Endometrial microvascular endothelial cells (primary cell): Measurements from ENCODE around the gene EMILIN3. TPM values are rescaled to one million over a fixed set of nuclear protein-coding genes. Genes with fewer than 3 reads are reported as not detected.

Source experiments
- in situ Hi-C: cut with HindIII; loops from 2 replicates; pipeline ENCODE4 v1.10.0; 2017; ENCODE audit warnings: low sequenced_read_pairs, low pct_unique_long_range_greater_than_20kb; ENCODE audit errors: inconsistent ontology term
- total RNA-seq: library from RNA; depleted of rRNA; stranded (reverse); fragments of >200 nt; gene quantifications from one replicate; pipeline ENCODE4 v1.2.3, GENCODE V29; 2015; ENCODE audit errors: inconsistent ontology term

The EMILIN3 gene
- not detected for total RNA-seq

- in situ Hi-C loops, result no loop called here
Measured at GRCh38 chr20:41366546-41367392, at the start of gene EMILIN3. TSS of gene EMILIN3 (minus strand) at chr20:41366818. CDS start at chr20:41366634, 184 bp downstream.

- in situ Hi-C loops, result no loop called here
Measured at GRCh38 chr20:41415191-41415590, 48.6 kb upstream of the EMILIN3 start.

- in situ Hi-C loops, result no loop called here
Measured at GRCh38 chr20:41413169-41413568, 46.6 kb upstream of the EMILIN3 start.

- in situ Hi-C loops, result no loop called here
Measured at GRCh38 chr20:41412324-41413120, 45.9 kb upstream of the EMILIN3 start.

- in situ Hi-C loops, result no loop called here
Measured at GRCh38 chr20:41411391-41411847, 44.8 kb upstream of the EMILIN3 start.

- in situ Hi-C loops, result no loop called here
Measured at GRCh38 chr20:41408986-41409385, 42.4 kb upstream of the EMILIN3 start.

GRCh38 chr20:41408156-41408794 lies 41.7 kb upstream of the EMILIN3 start:
- in situ Hi-C loops, result no loop called here

- in situ Hi-C loops, result no loop called here
Measured at GRCh38 chr20:41407607-41408006, 41.0 kb upstream of the EMILIN3 start.

GRCh38 chr20:41406896-41407444 lies 40.4 kb upstream of the EMILIN3 start:
- in situ Hi-C loops, result no loop called here

- in situ Hi-C loops, result no loop called here
Measured at GRCh38 chr20:41406353-41406752, 39.7 kb upstream of the EMILIN3 start.

- in situ Hi-C loops, result no loop called here
Measured at GRCh38 chr20:41405436-41405835, 38.8 kb upstream of the EMILIN3 start.

GRCh38 chr20:41403604-41404003 lies 37.0 kb upstream of the EMILIN3 start:
- in situ Hi-C loops, result no loop called here

- in situ Hi-C loops, result no loop called here
Measured at GRCh38 chr20:41398408-41398807, 31.8 kb upstream of the EMILIN3 start.

- in situ Hi-C loops, result no loop called here
Measured at GRCh38 chr20:41395667-41396664, 29.3 kb upstream of the EMILIN3 start.

- in situ Hi-C loops, result no loop called here
Measured at GRCh38 chr20:41394931-41395666, 28.5 kb upstream of the EMILIN3 start.

- in situ Hi-C loops, result no loop called here
Measured at GRCh38 chr20:41394081-41394480, 27.5 kb upstream of the EMILIN3 start.

GRCh38 chr20:41393705-41394066 lies 27.1 kb upstream of the EMILIN3 start:
- in situ Hi-C loops, result no loop called here
